ENCODE measurements around the gene EFNA5.

The EFNA5 gene

DNA sequence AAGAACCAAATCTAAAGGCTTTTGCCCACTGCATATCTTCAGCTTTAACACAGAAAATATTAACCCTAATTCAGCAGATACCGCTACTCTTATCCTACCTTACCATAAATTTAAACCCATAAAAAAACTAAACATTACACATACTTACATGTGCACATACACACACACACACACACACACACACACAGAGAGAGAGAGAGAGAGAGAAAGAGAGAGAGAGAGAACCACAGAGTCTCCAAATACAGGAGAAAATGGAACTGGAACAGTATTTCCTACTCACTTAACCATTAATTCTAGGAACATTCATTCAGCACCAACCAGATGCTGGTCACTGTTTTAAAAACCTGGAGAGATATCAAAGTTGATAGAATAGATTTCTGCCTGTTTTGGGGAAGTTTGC, 53.7 kb downstream of the EFNA5 start:
- H3K4me3 ChIP-seq (ENCODE audit: low read depth, low read length), result no peak overlapping the region
- H3K9me3 ChIP-seq (ENCODE audit: control insufficient read depth, insufficient read depth, low read length), result no peaks in the 10 kb centered on the region
- no peak overlapping the region for H3K27ac ChIP-seq (ENCODE audit: low read depth, low read length)
- H3K36me3 ChIP-seq (ENCODE audit: control insufficient read depth, insufficient read depth, low read length), result no peaks in the 10 kb centered on the region
- H3K9ac ChIP-seq (ENCODE audit: low read depth, low read length), result no peak overlapping the region
- H3K4me1 ChIP-seq (ENCODE audit: control insufficient read depth, insufficient read depth, low read length), result peaks cover 38% of the 10 kb centered on the region
- no peaks in the 10 kb centered on the region for H3K27me3 ChIP-seq (ENCODE audit: control insufficient read depth, insufficient read depth, low read length)

DNA sequence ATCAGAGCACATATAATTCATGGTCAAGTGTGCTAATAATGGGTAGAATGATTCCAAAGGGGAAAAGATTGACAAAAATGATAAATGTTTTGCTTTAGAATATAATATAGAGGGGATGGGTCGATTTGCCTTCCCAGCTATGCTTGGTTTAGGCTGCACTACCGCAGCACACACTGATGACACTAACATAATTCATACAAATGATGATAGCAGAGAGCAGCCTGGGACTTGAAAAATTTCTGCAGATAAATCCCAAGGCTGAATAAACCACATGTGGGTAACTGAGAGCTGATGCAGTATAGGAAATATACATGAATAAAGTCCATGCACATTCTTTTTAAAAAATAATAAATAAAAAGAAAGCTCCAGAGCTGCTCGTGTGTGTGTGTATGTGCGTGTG, 54.5 kb downstream of the EFNA5 start:
- Histone ChIP-seq H3K4me3 (ENCODE audit: low read depth, low read length) (no peak overlapping the region), H3K9me3 (ENCODE audit: control insufficient read depth, insufficient read depth, low read length) (no peaks in the 10 kb centered on the region), H3K27ac (ENCODE audit: low read depth, low read length) (no peak overlapping the region), H3K36me3 (ENCODE audit: control insufficient read depth, insufficient read depth, low read length) (no peaks in the 10 kb centered on the region), H3K4me1 (ENCODE audit: control insufficient read depth, insufficient read depth, low read length) (peaks cover 46% of the 10 kb centered on the region), H3K27me3 (ENCODE audit: control insufficient read depth, insufficient read depth, low read length) (no peaks in the 10 kb centered on the region), H3K9ac (ENCODE audit: low read depth, low read length) (no peak overlapping the region)

DNA sequence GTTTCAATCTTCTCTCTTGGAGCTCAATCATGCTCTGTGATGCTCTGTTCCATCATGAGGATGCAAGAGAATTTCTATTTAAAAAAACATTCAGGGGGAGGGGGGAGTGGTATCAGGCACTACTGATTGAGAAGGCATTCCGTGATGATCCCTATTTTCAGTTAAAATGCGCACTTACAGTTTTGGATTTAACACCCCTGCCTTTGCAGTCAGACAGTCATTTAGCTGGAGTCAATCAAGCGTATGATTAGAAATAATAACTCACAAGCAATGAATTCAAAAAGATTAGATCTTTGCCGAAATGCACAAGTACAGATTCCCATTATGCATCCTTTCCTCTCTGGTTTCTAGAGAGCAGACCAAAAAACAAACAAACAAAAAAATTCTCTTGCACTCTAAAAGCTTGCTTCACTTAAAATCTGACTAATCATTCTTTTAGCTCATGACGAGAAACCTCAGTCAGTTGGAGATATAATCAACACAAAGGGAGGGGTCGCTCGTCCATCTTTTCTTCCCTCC, 55.4 kb downstream of the EFNA5 start:
- H3K4me3 ChIP-seq (ENCODE audit: low read depth, low read length), result no peak overlapping the region
- H3K9me3 ChIP-seq (ENCODE audit: control insufficient read depth, insufficient read depth, low read length), result no peaks in the 10 kb centered on the region
- H3K27ac ChIP-seq (ENCODE audit: low read depth, low read length), result no peak overlapping the region

DNA sequence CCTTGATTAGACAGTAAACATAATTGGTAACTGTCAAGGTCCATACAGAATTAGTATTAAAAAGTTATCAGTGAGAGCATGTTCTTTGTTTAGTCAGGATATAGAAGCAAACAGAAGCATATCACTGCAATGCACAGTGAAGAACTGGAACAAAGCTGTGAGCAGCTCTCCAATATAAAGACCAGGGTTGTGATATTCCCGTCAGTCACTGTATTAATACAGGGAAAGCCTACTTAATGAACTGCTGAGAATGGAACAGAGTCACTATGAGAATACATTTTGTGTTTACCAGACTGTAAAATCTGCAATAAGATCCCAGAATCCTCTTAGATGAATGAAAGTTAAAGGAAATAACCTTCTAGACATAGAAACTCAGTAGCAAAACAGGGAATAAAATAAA, 58.2 kb downstream of the EFNA5 start:
- H3K36me3 ChIP-seq (ENCODE audit: control insufficient read depth, insufficient read depth, low read length), result no peaks in the 10 kb centered on the region
- H3K9me3 ChIP-seq (ENCODE audit: control insufficient read depth, insufficient read depth, low read length), result no peaks in the 10 kb centered on the region
- no peaks in the 10 kb centered on the region for H3K27me3 ChIP-seq (ENCODE audit: control insufficient read depth, insufficient read depth, low read length)
- H3K4me3 ChIP-seq (ENCODE audit: low read depth, low read length), result no peak overlapping the region
- peaks cover 54% of the 10 kb centered on the region for H3K4me1 ChIP-seq (ENCODE audit: control insufficient read depth, insufficient read depth, low read length)
- H3K9ac ChIP-seq (ENCODE audit: low read depth, low read length), result no peak overlapping the region
- no peak overlapping the region for H3K27ac ChIP-seq (ENCODE audit: low read depth, low read length)

More for the DNA sequence above, 55.4 kb downstream of the EFNA5 start:
- no peaks in the 10 kb centered on the region for H3K27me3 ChIP-seq (ENCODE audit: control insufficient read depth, insufficient read depth, low read length)
- no peaks in the 10 kb centered on the region for H3K36me3 ChIP-seq (ENCODE audit: control insufficient read depth, insufficient read depth, low read length)
- H3K4me1 ChIP-seq (ENCODE audit: control insufficient read depth, insufficient read depth, low read length), result peaks cover 55% of the 10 kb centered on the region
- H3K9ac ChIP-seq (ENCODE audit: low read depth, low read length), result no peak overlapping the region

DNA sequence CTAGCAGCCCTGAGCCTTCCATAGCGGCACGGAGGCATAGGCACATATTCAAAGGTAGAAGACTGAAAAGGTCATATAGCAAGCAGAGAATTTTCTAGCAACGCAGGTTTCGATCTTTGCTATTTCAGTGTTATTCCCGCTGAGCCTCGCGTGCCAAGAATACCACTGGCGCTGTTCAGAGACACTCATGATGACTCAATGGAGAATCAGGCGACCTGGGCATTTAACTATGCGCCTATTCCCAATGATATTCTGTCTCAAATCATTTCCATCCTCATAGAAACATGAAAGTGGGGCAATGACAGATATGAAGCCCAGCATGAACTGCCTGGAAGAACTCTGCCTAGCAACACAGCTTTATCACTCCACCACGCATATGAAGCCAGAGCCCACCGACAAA, 59.9 kb downstream of the EFNA5 start:
- Histone ChIP-seq H3K27me3 (ENCODE audit: control insufficient read depth, insufficient read depth, low read length) (no peaks in the 10 kb centered on the region), H3K9ac (ENCODE audit: low read depth, low read length) (no peak overlapping the region), H3K27ac (ENCODE audit: low read depth, low read length) (no peak overlapping the region), H3K36me3 (ENCODE audit: control insufficient read depth, insufficient read depth, low read length) (no peaks in the 10 kb centered on the region), H3K4me3 (ENCODE audit: low read depth, low read length) (no peak overlapping the region), H3K4me1 (ENCODE audit: control insufficient read depth, insufficient read depth, low read length) (peaks cover 58% of the 10 kb centered on the region), H3K9me3 (ENCODE audit: control insufficient read depth, insufficient read depth, low read length) (no peaks in the 10 kb centered on the region)

DNA sequence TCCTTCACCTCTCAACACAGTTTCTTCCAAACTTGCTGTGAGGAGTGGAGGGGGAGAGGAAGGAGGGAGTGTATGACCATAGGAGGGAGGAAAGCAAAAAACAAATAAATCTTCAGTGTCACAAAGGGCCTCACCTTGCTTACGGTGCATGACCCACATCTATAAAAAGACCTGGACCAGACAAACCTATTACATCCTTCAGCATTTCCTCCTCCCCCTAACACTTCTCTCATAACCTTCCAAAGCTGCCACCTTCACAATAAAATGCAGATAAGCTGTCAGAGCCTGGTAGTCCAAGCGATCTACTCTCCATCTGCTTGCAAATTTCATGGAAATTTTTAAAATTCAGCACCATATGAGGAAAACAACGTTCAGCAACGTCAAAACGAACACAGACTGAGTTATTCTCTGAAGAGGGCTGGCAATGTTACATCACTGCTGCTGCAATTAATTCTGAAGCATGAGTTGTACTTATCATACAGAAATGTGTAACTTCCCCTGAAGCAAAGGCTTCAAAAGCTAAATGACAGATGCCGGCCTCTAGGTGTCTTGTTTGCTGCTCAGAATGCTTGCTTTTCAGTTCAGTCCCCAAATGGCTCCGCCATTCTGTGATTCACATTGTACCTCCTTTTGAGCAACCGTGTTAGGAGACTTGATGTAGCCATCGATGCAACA, 62.9 kb downstream of the EFNA5 start:
- Histone ChIP-seq H3K4me1 (ENCODE audit: control insufficient read depth, insufficient read depth, low read length) (peaks cover 76% of the 10 kb centered on the region), H3K9me3 (ENCODE audit: control insufficient read depth, insufficient read depth, low read length) (no peaks in the 10 kb centered on the region), H3K27ac (ENCODE audit: low read depth, low read length) (no peak overlapping the region), H3K4me3 (ENCODE audit: low read depth, low read length) (no peak overlapping the region), H3K9ac (ENCODE audit: low read depth, low read length) (no peak overlapping the region), H3K36me3 (ENCODE audit: control insufficient read depth, insufficient read depth, low read length) (no peaks in the 10 kb centered on the region), H3K27me3 (ENCODE audit: control insufficient read depth, insufficient read depth, low read length) (no peaks in the 10 kb centered on the region)

DNA sequence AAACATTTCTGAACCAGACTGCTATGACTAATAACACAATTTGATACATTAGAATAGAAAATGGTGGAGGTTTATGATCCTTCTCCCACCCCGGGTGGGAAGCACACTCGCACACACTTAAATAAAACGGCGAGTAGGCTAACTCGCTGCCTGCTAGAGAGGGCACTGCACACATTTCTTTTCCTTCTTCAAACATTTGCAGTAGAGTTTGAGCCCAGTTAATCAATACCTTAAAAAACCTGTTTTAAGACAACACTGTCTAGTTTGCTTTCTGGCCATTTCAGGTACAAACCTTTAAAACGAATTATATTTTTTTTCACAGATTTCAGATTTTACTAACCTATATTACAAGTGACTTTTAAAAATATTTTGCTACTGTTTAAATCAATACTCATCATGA, 63.5 kb downstream of the EFNA5 start:
- no peak overlapping the region for H3K9ac ChIP-seq (ENCODE audit: low read depth, low read length)
- no peaks in the 10 kb centered on the region for H3K9me3 ChIP-seq (ENCODE audit: control insufficient read depth, insufficient read depth, low read length)
- no peaks in the 10 kb centered on the region for H3K27me3 ChIP-seq (ENCODE audit: control insufficient read depth, insufficient read depth, low read length)
- no peak overlapping the region for H3K27ac ChIP-seq (ENCODE audit: low read depth, low read length)
- no peak overlapping the region for H3K4me3 ChIP-seq (ENCODE audit: low read depth, low read length)
- peaks cover 75% of the 10 kb centered on the region for H3K4me1 ChIP-seq (ENCODE audit: control insufficient read depth, insufficient read depth, low read length)
- no peaks in the 10 kb centered on the region for H3K36me3 ChIP-seq (ENCODE audit: control insufficient read depth, insufficient read depth, low read length)

DNA sequence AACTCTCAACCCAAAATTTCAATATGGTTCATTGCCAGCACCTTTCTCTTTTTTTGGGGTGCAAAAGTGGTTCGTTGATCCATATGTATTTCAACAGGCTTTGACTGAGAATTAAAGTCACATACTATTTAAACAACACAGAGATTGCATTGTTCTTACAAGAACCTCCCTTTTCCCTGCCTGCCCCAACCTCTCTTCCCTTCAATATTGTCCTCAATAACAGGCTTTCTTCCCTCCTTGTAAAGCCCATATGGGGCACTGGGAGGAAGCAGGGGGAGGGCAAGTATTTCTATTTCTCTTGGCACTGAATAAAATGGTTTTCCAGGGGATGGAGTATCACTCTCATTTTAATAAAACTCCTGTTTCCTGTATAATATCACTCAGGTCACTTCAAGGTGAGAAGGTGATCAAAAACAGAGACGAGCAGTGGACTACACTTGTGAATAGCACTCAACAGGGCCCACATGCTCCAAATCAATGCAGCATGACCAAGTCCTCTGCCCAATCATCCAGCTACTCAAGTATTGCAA, 65.1 kb downstream of the EFNA5 start:
- no peaks in the 10 kb centered on the region for H3K9me3 ChIP-seq (ENCODE audit: control insufficient read depth, insufficient read depth, low read length)
- H3K4me3 ChIP-seq (ENCODE audit: low read depth, low read length), result no peak overlapping the region
- H3K4me1 ChIP-seq (ENCODE audit: control insufficient read depth, insufficient read depth, low read length), result peaks cover 60% of the 10 kb centered on the region
- H3K27ac ChIP-seq (ENCODE audit: low read depth, low read length), result no peak overlapping the region
- no peak overlapping the region for H3K9ac ChIP-seq (ENCODE audit: low read depth, low read length)
- H3K27me3 ChIP-seq (ENCODE audit: control insufficient read depth, insufficient read depth, low read length), result no peaks in the 10 kb centered on the region
- H3K36me3 ChIP-seq (ENCODE audit: control insufficient read depth, insufficient read depth, low read length), result no peaks in the 10 kb centered on the region

DNA sequence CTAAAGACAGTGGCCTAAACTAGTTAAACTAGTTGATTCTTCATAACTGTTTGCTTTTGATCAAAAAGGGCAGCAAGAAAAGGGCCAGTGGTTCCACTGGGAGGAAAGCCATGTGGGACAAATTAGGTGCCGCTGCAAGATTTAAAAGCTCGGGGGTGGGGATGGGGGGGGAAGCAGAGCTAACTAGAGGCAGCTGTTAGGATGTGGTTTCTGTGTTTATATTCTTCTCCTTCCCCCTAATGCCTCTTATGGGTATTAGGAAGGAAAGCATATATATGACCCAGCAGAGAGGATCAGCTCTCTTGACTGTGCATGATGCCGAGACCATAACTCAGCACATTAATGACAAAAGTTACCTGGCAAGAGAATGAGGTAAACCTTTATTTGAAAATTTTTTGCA, 65.7 kb downstream of the EFNA5 start:
- Histone ChIP-seq H3K9ac (ENCODE audit: low read depth, low read length) (no peak overlapping the region), H3K27ac (ENCODE audit: low read depth, low read length) (peak overlapping the region; percentile 5)

DNA sequence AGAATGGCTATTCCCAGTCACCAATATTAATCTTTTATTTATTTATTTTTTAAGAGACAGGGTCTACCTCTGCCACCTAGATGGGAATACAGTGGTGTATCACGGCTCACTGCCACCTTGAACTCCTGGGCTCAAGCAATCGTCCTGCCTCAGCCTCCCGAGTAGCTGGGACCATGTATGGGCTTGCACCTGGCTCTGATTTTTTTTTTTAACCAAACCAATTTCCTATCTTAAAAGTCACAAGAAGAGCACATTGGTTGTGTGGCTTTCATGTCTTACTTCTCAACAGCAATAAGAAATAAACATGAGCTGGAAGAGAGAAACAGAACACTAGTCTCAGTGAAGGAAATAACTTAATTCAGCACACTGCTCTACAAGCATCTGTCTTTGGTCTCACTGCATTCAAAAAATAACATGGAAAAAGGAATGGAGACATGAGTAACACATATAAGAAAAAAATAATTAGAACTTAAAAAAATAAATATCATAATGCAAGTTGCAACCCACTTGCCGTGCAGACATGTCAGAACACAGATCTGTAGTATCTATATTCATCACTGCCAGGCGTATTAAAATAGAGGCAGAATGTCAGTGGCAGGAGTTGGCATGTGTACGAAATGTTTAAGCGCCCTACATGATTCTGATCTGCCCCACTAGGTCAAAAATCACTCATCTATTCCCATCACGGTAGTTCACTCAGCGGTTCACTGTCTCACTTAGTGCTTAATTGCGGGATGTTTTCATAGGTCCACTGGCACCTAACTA, 66.4 kb downstream of the EFNA5 start:
- no peak overlapping the region for H3K9ac ChIP-seq (ENCODE audit: low read depth, low read length)
- H3K4me3 ChIP-seq (ENCODE audit: low read depth, low read length), result no peak overlapping the region
- no peaks in the 10 kb centered on the region for H3K36me3 ChIP-seq (ENCODE audit: control insufficient read depth, insufficient read depth, low read length)
- H3K27ac ChIP-seq (ENCODE audit: low read depth, low read length), result no peak overlapping the region
- no peaks in the 10 kb centered on the region for H3K9me3 ChIP-seq (ENCODE audit: control insufficient read depth, insufficient read depth, low read length)
- H3K27me3 ChIP-seq (ENCODE audit: control insufficient read depth, insufficient read depth, low read length), result no peaks in the 10 kb centered on the region
- peaks cover 57% of the 10 kb centered on the region for H3K4me1 ChIP-seq (ENCODE audit: control insufficient read depth, insufficient read depth, low read length)

More for the DNA sequence above, 65.7 kb downstream of the EFNA5 start:
- Histone ChIP-seq H3K4me3 (ENCODE audit: low read depth, low read length) (no peak overlapping the region), H3K4me1 (ENCODE audit: control insufficient read depth, insufficient read depth, low read length) (peaks cover 57% of the 10 kb centered on the region), H3K27me3 (ENCODE audit: control insufficient read depth, insufficient read depth, low read length) (no peaks in the 10 kb centered on the region), H3K9me3 (ENCODE audit: control insufficient read depth, insufficient read depth, low read length) (no peaks in the 10 kb centered on the region), H3K36me3 (ENCODE audit: control insufficient read depth, insufficient read depth, low read length) (no peaks in the 10 kb centered on the region)

DNA sequence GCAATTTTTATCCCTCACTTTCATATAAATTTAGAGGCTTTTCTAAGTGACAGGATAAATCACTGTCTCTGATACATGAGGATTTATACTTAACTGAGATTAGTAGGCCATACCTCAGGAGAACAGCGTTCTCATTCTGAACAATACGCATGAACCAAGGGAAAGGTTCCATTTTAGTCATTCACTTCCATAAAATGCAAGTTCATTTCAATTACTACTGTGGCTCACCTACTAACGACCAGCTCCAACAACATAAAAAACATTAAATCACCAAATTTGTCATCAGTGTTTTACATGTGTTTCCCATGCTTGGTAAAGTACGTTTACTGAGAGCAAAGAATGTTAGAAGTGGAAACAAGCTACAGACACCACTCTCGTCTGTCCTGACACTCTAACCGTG, 67.4 kb downstream of the EFNA5 start:
- H3K4me1 ChIP-seq (ENCODE audit: control insufficient read depth, insufficient read depth, low read length), result peaks cover 54% of the 10 kb centered on the region
- H3K36me3 ChIP-seq (ENCODE audit: control insufficient read depth, insufficient read depth, low read length), result no peaks in the 10 kb centered on the region
- no peak overlapping the region for H3K27ac ChIP-seq (ENCODE audit: low read depth, low read length)
- H3K4me3 ChIP-seq (ENCODE audit: low read depth, low read length), result no peak overlapping the region
- H3K27me3 ChIP-seq (ENCODE audit: control insufficient read depth, insufficient read depth, low read length), result no peaks in the 10 kb centered on the region
- H3K9ac ChIP-seq (ENCODE audit: low read depth, low read length), result no peak overlapping the region
- no peaks in the 10 kb centered on the region for H3K9me3 ChIP-seq (ENCODE audit: control insufficient read depth, insufficient read depth, low read length)
